ENCODE measurements around the gene CRLF3.

DNA sequence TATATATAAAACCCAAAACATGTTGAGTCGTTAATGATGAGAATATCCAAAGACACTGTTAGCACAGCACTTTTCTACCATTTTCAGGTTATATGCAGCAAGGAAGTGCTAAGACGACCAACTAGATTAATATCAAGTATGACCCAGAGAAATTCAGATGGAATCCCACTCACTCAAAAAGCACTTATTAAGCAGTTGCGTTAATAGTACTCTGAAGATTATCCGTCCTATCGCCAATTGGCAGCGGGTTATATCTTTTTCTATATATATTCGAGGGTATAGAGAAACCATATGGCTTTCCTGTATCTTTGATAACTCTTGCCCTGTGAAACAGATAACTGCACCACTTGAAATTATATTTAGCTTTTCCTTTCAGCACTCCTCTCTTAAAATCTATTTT is 1.1 kb downstream of the CRLF3 start:
- TF ChIP-seq POLR2AphosphoS5 (IDR thresholded peaks at IDR 0.05) (no peak), POLR2A (IDR thresholded peaks at IDR 0.05) (no peak), EP300 (IDR thresholded peaks at IDR 0.05) (no peak)
- TF ChIP-seq, protein P1, sequence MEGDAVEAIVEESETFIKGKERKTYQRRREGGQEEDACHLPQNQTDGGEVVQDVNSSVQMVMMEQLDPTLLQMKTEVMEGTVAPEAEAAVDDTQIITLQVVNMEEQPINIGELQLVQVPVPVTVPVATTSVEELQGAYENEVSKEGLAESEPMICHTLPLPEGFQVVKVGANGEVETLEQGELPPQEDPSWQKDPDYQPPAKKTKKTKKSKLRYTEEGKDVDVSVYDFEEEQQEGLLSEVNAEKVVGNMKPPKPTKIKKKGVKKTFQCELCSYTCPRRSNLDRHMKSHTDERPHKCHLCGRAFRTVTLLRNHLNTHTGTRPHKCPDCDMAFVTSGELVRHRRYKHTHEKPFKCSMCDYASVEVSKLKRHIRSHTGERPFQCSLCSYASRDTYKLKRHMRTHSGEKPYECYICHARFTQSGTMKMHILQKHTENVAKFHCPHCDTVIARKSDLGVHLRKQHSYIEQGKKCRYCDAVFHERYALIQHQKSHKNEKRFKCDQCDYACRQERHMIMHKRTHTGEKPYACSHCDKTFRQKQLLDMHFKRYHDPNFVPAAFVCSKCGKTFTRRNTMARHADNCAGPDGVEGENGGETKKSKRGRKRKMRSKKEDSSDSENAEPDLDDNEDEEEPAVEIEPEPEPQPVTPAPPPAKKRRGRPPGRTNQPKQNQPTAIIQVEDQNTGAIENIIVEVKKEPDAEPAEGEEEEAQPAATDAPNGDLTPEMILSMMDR (IDR thresholded peaks at IDR 0.05): no peak

All from gastroesophageal sphincter (tissue), 3 donors.